Renal cortex interstitium (tissue), 11 donors: ENCODE results near the gene SLC38A3. TPM values are rescaled to one million over a fixed set of nuclear protein-coding genes. Genes with fewer than 3 reads are reported as not detected.
"Not testable (repeated sequence)": the region's sequence is repeated elsewhere in the genome, so short reads cannot be mapped to it uniquely, and the experiment has no call there.

Experiments
- DNase-seq, 11 donors: peaks; one replicate each; pipeline ENCODE4 v3.0.0-alpha.2; 2013; ENCODE audit warnings: low read depth in 9 of 11, low spot score in 4 of 11; ENCODE audit errors: extremely low read depth in 1 of 11
- polyA plus RNA-seq, 3 donors: library from polyadenylated mRNA; unstranded; fragments of 120-200 nt; gene quantifications; one replicate each; pipeline ENCODE4 v1.2.1, GENCODE V29; 2013; ENCODE audit not compliant: insufficient read length in 3 of 3

Gene SLC38A3
- polyA plus RNA-seq, 3 donors = 7.2 to 7.3 (median 7.2) TPM

- DNase-seq = no peak
Observed at GRCh38 chr3:50203809-50204803, 965 bp upstream of the SLC38A3 start.

GRCh38 chr3:50205413-50206276 lies 574 bp downstream of the SLC38A3 start:
- DNase-seq = no peak

- DNase-seq = no peak
Observed at GRCh38 chr3:50207359-50208042, 2.4 kb downstream of the SLC38A3 start.

- no peak for DNase-seq
Observed at GRCh38 chr3:50208677-50209344, 3.7 kb downstream of the SLC38A3 start.

- no peak for DNase-seq
Observed at GRCh38 chr3:50210176-50210509, 5.1 kb downstream of the SLC38A3 start.

- DNase-seq = no peak
Observed at GRCh38 chr3:50210510-50211367, 5.7 kb downstream of the SLC38A3 start.

- DNase-seq = not testable (repeated sequence)
Observed at GRCh38 chr3:50211368-50211717, 6.3 kb downstream of the SLC38A3 start.

- DNase-seq = no peak
Observed at GRCh38 chr3:50211930-50212329, 6.9 kb downstream of the SLC38A3 start.

- no peak for DNase-seq
Observed at GRCh38 chr3:50212502-50212901, 7.4 kb downstream of the SLC38A3 start.

GRCh38 chr3:50212971-50213370 lies 7.9 kb downstream of the SLC38A3 start:
- no peak for DNase-seq

- DNase-seq = no peak
Observed at GRCh38 chr3:50213373-50213772, 8.3 kb downstream of the SLC38A3 start.

- DNase-seq = no peak
Observed at GRCh38 chr3:50214824-50215223, 9.8 kb downstream of the SLC38A3 start.

- no peak for DNase-seq
Observed at GRCh38 chr3:50215529-50215928, 10.5 kb downstream of the SLC38A3 start.

GRCh38 chr3:50217681-50218080 lies 12.6 kb downstream of the SLC38A3 start:
- DNase-seq = no peak

- no peak for DNase-seq
Observed at GRCh38 chr3:50218448-50218847, 13.4 kb downstream of the SLC38A3 start.

- no peak for DNase-seq
Observed at GRCh38 chr3:50219285-50219684, 14.2 kb downstream of the SLC38A3 start.

- no peak for DNase-seq
Observed at GRCh38 chr3:50220109-50220508, 15.0 kb downstream of the SLC38A3 start.

- no peak for DNase-seq
Observed at GRCh38 chr3:50221051-50221410, 16.0 kb downstream of the SLC38A3 start.
